Activated CD4-positive, CD25-positive, alpha-beta regulatory T cell treated with anti-CD3 and anti-CD28 coated beads, Interleukin-2, amount 50 U/mL, for 72 hours (primary cell): Measurements from ENCODE around the gene FAHD1.

ENCODE experiments used
- DNase-seq: peaks from one replicate; pipeline ENCODE4 v3.0.0; 2021

FAHD1 gene

DNA sequence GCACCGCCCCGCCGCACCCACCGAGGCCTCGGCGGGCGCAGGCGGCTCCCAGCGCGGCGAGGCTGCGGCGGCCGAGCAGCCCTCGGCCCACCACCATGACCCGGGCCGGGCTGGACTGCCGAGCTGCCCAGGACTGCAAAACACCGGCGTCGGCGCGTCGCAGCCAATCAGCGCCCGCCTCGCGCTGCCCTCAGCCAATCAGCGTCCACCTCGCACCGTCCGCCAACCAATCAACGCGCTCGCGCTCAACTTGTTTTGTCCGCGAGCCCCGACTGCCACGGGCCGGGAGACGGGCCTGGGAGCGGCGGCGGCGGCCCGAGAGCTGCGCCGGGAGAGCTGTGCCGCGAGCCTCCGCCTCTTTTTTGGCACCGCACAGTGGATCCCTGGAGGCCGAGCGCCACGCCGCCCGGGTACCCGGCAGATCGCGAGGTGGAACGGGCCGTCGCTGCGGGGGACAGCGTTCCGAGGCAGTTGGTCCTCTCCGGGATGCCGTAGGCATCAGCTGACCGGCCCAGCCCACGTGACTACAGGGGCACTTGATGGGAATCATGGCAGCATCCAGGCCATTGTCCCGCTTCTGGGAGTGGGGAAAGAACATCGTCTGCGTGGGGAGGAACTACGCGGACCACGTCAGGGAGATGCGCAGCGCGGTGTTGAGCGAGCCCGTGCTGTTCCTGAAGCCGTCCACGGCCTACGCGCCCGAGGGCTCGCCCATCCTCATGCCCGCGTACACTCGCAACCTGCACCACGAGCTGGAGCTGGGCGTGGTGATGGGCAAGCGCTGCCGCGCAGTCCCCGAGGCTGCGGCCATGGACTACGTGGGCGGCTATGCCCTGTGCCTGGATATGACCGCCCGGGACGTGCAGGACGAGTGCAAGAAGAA, at the start of gene FAHD1, which contains the start of gene HAGH:
FAHD1 (plus strand) TSS at position 516 of the 883 bp plus-strand sequence; CDS start at position 549, 33 bp downstream.
HAGH (minus strand) TSS at position 135 of the 883 bp plus-strand sequence; CDS start at position 97, 38 bp downstream.
- peak; percentile 94 for DNase-seq

DNA sequence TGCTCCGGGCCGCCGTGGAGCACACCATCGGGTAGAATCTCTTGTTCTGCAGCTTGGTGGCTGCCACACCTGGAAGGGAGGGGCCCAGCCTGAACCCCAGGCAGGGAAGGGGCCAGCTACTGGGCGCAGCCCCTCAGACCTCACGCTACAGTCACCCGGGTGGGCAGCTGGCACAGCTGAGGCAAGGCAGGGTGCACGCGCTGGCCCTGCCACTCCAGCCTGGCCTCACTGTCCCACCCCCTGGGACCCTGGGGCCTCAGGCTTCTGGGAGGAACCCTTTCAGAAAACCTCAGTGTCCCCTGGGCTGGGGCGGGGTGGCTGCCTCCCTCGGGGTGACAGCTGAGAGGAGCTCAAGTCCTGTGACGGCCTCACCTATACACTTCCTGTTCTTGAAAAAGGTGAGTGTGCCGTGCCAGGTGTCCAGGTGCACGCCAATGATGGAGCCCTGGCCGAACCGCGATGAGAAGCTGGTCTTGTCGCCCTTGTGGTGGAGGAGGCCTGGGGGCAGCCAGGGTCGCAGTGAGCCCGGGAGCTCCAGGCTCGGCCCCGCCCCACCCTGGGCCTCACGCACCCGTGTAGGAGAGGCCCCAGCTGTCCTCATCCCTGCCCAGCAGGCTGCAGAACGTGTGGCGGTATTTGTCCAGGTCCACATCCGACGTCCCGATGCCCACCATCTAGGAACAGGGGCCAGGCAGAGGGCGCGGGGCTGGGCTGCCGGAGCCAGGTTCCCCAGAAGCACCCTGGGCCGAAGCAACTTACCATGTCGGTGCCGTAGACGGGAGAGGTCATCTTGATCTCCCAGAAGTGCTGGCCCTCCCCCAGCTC, 49.4 kb upstream of the FAHD1 start:
- no peak for DNase-seq

DNA sequence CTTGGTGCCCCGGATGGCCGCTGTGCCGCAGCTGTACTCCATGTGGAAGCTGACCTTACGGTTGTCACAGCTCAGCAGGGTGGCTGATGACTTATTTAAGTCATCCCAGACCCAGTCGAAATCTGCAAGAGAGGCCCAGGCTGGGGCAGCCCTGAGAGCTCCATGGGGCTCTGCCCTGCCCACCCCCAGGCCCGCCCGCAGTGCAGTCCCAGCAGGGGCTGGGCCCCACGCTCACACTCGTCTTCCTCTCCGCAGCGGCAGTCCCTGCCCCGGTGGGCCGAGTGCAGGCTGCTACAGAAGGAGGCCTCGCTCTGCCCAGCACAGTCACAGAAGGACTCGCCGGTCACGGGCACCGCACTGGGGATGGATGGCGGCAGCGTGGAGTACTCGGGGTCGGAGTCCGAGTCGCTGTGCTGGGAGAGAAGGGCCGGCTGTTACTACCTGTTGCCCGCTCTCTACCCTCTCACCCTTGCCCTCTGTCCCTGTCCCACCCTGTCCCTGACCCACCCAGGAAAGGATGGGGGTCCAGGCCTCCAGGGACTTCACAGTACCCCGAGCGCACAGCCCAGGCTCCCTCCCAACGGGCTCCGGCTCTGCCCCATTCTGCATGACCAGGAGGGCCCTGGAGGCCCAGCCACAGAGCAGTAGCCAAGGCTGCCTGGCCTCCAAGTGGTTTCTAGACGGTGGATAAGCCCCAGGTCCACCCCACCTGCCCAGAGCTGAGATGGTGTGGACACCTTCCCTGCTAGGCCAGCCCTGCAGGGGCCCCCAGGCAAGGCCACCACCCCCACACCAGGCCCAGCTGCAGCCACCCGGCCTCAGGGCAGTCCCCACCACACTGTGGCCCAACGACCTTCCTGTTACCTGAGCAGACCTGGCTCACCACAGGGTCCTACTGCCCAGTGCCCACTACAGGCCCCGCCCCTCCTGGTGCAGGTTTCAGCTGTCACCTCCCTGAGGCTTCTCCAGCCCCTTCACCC, 48.5 kb upstream of the FAHD1 start:
- no peak for DNase-seq

DNA sequence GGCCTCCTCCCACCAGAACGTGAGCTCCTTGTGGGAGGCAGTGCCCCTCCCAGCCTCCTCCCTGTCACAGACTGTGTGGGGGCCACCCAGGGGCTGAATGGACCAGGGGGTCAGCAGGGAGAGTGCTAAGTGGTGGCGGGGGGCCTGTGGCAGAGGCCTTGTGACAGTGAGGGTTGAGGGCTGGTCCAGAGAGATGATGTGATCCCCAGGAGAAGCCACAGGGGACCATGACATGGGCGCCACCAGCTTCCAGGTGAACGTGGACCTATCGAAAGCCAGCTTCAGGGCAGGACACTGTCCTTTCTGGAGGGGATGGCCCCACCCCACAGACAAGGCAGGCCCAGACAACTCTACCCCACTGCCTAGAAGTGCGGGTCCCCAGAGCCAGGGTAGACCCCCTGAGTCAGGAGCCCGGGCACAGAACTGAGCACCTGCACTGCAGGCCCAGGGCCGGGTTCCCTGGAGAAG, 47.7 kb upstream of the FAHD1 start:
- DNase-seq = no peak

DNA sequence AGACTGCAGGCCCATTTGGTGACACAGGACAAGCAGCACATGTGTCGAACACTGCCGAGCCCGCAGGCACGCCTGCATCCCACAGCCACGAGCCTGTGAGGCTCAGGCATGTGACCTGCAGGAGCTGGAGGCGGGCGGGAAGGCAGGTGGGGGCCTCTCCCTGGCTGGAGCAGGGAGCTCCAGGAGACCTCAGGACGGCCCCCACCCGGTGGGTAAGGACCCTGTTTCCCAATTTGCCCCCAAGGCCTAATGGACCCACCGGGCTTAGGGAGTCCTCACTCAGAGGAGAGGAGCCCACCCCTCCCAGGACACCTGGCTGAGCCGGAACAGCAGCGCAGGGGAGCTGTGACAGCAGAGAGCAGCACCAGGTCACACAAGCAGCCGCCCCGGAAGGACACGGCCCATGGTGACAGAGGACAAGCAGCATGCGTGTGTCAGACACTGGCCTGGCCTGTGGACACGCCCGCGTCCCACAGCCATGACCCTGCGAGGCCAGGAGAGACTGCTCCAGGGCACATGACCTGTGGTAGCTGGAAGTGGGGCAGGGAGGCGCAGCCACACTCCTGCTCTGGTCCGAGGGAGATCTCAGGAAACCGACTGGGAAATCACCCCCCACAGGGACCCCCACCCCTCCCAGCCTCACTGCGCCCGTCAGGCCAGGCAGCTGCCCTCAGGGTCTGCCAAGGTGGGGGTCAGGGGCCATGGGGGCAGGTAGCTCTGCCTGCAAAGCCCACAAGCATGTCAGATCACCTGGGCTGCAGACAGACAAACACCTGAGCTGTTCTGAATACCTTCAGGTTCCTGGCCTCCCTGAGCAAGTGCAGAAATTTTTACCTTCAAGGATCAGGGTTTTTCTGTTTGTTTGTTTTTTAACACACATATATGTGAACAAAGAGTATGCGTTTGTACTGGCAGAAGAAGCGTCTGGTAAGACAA, 47.0 kb upstream of the FAHD1 start:
- no peak for DNase-seq

DNA sequence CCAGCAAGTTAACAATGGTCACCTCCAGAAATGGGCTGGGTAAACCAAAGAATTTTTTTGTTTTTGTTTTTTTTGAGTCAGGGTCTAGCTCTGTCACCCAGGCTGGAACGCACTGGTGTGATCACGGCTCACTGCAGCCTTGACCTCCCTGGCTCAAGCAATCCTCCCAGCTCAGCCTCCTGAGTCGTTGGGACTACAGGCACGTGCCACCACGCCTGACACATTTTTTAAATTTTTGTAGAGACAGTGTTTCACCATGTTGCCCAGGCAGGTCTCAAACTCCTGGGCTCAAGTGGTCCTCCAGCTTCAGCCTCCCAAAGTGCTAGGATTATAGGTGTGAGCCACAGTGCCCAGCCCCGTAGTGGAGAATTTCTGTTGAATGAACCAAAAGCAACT, 46.3 kb upstream of the FAHD1 start:
- DNase-seq = no peak

DNA sequence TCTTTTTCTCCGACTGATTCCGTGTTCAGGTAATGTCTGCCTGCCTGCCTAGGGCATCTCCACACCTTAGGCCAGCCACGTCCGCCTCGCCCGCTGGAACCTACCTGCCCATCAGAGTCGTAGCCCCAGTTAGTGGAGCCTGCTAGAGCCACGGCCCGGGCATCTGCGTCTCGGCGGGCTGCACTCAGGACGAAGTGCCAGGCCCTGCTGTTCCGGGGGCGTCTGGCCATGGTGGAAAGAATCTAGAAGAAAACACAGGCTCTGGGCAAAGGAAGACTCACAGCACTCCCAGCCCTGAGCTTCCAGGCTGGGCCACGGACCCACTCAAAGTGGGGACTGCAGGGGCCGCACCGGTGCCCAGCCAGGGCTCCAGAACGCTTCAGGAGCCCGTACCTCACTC, 45.8 kb upstream of the FAHD1 start:
- no peak for DNase-seq

DNA sequence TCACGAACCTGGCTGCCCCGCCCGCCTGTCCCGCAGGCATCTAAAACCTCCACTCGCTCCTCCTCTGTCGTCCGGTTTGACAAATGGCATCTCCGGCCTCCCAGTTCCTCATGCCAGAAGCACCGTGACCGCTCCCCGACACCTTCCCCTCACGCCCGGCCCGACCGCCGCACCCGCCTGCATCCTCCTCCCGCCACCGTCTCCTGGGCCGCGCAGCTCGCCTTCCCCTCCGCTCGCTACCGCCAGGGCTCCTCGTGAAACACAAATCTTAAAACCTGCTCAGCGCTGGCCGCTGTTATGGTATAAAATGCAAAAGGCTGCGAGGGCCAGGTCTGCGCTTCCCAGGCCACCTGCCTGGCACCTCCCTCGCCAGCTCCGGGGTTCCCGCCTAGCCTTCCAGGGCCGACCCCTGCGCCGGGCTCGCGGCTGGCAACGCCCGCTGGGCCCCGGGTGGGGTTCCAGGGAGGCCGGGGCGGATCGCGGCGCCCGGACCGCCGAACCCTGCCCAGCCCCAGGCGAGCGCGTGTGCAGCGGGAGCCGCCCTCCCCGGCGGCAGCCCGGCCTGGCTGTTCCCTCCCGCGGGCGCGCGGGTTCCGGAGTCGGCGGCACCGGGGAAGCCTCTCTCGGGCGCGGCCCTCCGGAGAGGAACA, 45.1 kb upstream of the FAHD1 start:
- DNase-seq = peak; percentile 52

DNA sequence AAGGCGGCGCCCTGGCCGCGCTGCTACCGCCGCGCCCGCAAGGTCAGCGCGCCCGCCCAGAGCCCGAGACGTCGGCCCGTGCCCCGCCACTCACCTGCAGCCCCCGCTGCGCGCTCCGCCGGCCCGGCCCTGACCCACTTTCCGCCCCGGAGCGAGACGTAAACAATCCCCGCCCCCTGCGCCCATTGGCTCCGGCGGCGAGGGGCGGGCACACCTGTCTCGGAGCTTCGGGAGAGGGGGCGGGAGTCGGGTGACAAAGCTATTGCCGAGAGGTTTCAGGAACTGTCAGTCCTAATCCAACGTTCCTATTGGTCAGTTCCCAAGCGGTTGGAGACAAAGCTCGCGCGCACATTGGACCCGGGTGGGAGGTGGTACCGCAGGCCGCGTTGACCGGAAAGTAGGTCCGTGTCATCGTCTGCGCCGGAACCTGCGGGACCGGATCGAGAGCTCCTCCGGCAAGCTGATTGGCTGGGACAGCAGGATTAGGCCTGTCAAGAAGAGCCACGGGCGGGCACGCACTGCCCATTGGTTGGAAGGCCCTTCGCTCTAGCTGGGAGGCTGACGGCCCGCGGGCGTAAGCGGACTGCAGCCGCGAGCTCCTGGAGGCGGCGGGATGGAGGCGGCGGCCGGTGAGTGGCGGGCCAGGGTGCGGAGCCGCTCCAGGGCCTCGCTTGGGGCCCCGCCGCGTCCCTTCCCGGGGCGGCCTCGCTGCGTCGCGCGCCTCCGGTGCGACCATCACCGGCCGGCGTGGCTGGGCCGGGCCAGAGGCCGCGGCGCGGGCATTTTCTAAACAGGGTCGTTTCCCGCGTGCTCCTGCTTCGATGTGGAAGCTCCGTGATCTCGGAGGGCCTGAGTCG, 44.4 kb upstream of the FAHD1 start, which contains the start of the genes NUBP2 and SPSB3:
NUBP2 (plus strand) TSS at position 553 of the 857 bp plus-strand sequence; CDS start at position 614, 61 bp downstream.
SPSB3 (minus strand) TSS at position 164 of the 857 bp plus-strand sequence. CDS start 1,088 bp downstream, outside the sequence.
- peak; percentile 96 for DNase-seq

DNA sequence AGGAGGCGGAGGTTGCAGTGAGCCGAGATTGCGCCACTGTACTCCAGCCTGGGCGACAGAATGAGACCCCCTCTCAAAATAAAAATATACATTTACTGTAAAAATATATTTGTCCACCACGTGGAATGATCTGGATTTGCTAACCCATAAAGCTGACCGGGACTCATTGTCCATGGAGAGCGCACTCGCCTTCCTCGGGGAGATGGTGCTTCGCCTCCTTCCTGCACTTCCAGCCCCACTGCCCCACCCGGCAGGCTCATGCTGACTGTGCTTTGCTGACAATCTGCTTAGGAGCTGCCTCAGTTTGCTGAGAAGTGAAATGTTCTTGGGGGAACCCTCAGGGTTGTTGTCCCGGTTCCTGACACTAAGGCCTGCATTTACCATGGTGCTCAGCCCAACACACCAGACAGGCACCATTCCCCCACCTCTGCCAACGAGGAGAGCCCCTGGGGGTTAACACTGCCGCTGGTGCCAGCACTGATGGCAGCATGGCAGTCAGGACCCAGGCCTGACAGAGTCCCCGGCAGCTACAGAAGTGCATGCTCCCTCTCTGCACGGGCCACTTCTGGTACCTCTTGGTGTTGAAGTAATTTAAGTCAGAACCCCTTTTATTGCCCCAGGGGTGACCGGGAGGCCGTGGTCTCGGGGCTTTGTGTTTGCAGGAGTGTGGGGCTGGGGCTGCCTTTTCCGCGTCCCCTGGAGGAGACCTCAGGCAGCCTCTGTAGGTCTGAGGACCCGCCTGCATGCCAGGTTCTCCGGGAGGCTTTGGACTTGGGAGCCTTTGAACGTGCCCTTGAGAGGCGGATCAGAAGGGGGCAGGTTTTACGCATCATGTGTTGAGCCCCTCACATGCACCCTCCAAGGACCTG, 41.8 kb upstream of the FAHD1 start:
- DNase-seq = no peak

DNA sequence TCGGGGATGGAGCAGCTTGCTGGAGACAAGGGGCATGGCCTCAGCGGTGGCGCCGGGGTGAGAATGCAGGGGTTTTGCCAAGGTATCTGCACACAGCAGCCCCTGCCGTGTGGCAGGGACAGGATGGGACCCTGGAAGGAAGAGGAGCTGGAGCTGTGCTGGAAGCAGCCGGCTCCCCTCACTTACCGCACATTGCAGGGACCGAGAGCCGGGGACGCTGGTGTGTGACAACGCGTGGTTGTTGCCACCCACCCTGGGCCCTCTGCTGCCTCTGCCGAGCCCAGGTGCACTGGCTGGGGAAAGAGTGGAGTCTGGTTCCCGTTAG, 41.2 kb upstream of the FAHD1 start:
- DNase-seq = no peak

DNA sequence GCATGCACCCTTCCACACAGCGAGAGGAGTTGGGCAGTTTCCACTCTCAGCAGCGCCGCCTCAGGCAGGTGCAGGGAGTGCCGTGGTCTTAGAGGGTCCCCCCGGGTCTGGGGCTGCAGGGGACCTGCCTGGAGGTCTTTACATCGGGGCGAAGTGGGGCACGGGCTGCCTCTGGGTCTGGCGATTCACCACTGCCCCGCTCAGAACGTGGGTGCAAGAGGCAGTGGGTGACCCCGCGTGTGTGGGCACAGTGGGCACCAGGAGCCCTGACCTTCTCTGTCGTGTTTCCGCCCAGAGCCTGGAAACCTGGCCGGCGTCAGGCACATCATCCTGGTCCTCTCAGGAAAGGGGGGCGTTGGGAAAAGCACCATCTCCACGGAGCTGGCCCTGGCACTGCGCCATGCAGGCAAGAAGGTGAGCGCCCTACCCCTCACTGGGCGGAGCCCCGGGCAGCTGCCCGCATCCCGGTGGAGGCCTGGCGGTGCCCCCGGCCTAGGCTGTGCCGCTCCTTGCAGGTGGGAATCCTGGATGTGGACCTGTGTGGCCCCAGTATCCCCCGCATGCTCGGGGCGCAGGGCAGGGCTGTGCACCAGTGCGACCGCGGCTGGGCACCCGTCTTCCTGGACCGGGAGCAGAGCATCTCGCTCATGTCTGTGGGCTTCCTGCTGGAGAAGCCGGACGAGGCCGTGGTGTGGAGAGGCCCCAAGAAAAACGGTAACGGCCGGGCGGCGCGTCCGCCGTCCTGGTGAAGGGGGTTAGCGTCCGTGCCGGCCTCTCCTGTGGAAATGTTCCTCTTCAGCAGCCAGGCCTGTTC, 40.6 kb upstream of the FAHD1 start:
- no peak for DNase-seq

DNA sequence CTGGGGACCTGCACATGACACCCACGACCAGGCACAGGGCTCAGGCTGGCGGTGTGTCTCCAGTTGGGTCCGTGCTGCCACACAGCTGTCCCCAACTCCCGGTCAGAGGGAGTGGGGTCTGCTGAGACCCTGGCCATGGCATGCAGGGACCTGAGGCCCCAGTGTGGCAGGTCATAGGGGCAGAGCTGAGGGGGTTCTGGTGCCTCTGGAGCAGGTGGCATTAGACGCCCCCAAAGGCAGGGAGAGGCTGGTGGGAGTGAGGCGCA, 40.0 kb upstream of the FAHD1 start:
- no peak for DNase-seq

DNA sequence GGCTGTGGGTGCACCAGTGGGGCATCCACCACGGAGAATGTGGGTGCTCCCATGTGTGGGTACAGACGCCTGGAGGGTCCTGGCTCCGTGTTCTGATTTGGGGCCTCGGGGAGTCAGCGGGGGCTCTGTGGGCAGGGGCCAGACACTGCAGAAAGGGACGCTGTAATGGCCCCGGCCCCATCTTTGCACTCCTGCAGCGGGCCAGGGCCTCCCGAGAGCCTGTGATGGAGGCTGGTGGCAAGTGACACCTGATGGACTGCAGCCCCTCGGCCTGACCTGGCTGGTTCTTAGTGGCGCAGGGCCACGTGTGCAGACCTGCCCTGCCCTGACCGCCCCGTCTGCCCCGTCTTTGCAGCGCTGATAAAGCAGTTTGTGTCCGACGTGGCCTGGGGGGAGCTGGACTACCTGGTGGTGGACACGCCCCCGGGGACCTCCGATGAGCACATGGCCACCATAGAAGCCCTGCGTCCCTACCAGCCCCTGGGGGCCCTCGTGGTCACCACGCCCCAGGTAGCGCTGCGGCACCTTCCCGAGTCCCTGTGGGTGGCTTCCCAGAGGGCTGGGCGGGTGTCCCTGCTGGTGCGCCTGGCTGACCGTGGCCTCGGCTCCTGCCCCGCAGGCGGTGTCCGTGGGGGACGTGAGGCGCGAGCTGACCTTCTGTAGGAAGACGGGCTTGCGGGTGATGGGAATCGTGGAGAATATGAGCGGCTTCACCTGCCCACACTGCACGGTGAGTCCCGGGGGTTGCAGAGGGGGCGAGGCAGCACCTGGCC, 39.5 kb upstream of the FAHD1 start:
- peak; percentile 25 for DNase-seq

DNA sequence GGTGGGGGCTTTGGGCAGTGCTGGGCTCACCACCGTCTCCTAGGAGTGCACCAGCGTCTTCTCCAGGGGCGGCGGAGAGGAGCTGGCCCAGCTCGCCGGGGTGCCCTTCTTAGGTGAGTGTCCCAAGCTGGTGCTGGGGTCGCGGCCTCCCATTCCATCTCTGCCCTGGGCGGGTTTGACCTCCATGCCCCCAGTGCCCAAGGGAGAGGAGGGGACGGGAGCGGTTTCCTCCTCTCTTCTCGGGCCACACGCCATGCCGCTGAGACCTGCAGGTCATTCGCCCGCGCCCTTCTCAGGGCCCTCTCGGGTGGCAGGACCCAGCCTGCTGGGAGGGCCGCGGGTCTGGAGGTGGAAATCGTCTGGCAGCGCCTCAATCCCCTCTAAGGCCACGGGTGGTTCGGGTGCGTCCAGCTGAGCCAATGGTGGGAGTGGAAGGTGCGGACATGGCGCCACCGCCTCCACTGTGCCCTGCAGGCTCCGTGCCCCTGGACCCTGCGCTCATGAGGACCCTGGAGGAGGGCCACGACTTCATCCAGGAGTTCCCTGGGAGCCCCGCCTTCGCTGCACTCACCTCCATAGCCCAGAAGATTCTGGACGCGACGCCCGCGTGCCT, 38.8 kb upstream of the FAHD1 start:
- peak; percentile 26 for DNase-seq

DNA sequence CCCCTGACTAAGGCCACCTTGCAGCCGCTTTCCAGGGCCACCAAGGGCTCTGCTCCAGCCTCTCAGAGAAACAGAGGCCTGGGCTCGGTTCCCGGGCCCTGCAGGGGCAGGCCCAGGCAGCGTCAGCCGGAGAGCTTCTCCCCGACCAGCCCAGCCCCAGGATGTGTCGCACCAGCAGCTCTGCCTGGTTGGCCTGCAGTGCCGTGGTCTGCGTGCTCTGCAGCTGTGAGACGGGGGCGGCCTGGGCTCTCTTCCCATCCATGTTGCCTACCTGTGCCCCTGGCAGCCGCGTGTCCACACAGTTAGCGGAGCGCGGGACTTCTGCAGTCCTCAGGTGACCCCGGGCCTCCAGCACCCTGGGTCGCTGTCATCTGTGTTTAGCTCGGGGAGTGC, 38.3 kb upstream of the FAHD1 start:
- DNase-seq = no peak

DNA sequence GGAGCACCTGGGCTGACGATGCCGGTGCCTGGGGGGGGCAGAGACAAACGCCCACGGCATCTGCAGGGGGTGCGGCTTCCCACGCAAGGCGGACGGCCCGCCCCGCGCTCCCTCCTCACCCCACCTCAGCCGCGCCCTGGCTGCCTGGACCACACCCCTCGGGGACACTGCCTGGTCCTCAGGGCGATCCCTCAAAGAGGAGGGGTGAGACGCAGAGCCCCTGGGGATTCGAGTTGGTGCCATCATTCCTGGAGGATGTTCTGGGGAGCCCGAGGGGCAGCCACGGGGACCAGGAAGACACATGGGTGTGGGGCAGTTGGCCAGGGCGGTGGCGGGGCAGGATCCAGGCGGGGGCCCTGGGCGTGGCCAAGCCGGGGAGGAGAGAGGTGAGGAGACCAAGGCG, 37.4 kb upstream of the FAHD1 start:
- no peak for DNase-seq
